Activated CD8-positive, alpha-beta memory T cell treated with anti-CD3 and anti-CD28 coated beads, Interleukin-2, amount 50 U/mL, for 48 hours (primary cell): ENCODE measurements around the gene SPAG6.
"Not testable (repeated sequence)": the region's sequence is repeated elsewhere in the genome, so short reads cannot be mapped to it uniquely, and the experiment has no call there.

Experiments used
- DNase-seq: peaks from one replicate; pipeline ENCODE4 v3.0.0-alpha.2; 2020

Gene SPAG6

GRCh38 chr10:22345301-22346095 lies at the start of gene SPAG6:
SPAG6 (plus strand) TSS chr10:22345496; CDS start chr10:22345612, 116 bp downstream.
- peak; percentile 81 for DNase-seq

- DNase-seq: no peak
Measured at GRCh38 chr10:22301193-22301592, 44.1 kb upstream of the SPAG6 start.

GRCh38 chr10:22303461-22303860 lies 41.8 kb upstream of the SPAG6 start:
- no peak for DNase-seq

DNA sequence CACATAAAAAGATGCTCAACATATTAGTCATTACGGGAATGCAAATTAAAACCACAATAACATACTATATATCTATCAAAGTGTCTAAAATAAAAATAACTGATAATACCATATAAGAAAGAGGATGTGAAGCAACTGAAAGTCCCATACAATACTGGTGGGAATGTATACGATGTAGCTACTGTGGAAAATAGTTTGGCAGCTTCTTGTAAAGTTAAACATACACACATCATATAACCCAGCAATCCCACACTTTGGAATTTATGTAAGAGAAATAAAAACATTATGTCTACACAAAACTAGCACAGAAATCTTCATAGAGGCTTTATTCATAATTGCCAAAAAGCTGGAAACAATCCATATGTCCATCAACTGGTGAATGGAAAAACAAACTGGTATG lies 39.6 kb upstream of the SPAG6 start:
- no peak for DNase-seq

DNA sequence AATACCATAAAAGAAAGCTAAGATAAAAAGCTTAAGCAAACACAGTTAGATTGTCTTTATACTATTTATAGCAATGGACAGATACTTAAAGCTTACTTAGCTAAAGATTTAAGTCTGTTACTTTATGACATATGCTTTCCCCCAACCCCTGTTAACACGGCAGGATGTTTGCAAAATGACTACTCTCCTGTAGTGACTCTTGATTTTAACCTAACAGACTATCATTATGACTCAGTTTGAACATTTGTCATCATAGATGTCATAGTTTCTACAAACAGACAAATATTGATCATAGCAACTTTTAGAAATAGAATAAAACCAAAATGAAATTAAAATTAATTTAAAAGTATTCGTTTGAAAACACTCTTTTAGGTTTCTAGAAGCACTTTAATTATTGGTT lies 36.9 kb upstream of the SPAG6 start:
- DNase-seq: no peak

GRCh38 chr10:22309180-22310000 lies 35.9 kb upstream of the SPAG6 start:
- DNase-seq: no peak

GRCh38 chr10:22310012-22310411 lies 35.3 kb upstream of the SPAG6 start:
- DNase-seq: not testable (repeated sequence)

DNA sequence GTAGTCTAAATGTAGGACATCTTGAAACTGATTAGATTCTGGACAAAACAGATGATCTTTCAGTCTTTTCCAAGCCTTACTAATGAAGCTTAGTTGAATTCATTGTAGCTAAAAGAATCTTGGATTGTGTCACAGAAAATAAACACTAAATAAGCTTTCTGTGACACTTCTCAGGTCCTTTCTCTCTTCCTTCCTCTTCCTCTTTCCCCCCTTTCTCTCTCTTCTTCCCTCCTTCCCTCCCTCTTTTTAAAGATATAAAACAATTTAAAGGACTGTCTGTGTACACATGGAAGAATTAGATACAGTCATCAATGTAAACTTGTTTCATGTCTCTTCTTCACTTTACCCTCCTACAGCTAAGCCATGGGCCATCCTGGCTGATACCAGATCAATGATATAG lies 34.4 kb upstream of the SPAG6 start:
- DNase-seq: no peak

DNA sequence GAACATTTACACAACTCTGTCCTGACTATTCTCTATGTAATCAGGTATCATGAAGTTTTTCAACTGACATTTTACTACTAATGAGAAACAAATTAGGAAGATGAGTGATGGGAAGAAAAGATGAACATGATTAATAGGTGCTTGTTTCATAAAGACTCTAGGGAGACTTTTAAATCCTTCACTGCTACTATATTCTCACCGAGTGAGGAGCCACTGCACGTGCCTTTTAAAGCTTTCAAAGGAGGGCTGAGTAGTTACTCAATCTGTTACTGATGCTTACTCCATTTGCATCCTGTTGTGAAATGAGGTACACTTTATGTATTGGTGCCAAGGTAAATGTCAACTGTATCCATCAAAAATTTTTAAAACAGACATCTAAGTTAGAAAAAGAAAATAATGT lies 30.4 kb upstream of the SPAG6 start:
- no peak for DNase-seq

GRCh38 chr10:22315455-22316285 lies 29.6 kb upstream of the SPAG6 start:
- no peak for DNase-seq

GRCh38 chr10:22316286-22317075 lies 28.8 kb upstream of the SPAG6 start, which contains the start of gene COMMD3:
COMMD3 (plus strand) TSS chr10:22316388; CDS start chr10:22316418, 30 bp downstream.
- peak; percentile 88 for DNase-seq

DNA sequence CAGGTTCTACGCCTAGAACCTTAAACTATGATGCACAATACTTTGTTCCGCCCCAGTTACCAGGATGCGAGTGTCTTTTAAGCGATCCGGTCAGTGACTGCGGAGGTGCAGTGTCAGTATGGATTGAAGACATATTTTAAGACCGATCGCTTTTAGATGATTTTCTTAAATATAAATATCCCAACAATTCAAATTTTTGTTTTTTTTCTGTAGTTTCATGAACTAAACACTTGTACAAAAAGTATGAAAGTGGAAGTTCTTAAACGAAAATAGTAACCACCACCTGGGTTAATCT lies 28.3 kb upstream of the SPAG6 start:
- DNase-seq: no peak

DNA sequence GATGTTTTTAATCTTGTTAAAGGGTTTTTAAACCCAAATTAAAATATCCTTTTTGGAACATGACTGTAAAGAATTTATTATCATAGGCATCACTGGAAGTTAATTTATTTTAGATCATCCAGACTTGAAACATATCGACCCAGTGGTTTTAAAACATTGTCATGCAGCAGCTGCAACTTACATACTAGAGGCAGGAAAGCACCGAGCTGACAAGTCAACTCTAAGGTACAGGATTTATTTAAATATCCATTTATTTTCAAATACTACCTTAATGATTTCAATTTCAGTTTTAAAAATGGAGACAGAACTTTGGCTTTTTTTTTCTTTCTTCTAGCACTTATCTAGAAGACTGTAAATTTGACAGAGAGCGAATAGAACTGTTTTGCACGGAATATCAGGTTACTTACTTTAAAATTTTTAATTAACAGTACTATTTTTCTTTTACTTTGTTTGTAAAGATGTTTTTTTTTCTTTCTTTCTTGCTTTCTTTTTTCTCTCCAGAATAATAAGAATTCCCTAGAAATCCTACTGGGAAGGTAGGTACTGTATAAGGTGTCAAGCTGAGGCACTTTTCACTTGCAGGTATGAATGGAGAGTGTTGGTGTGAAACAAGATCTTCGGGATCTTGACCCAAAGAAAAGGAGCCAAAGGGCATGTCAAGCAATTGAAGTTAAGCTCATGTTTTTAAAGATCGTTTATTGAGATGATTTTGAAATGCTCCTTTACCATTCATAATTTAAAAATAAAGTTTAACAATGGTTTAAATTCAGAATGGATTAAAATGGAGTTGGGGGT lies 27.3 kb upstream of the SPAG6 start:
- DNase-seq: no peak

GRCh38 chr10:22318772-22319171 lies 26.5 kb upstream of the SPAG6 start:
- DNase-seq: no peak

GRCh38 chr10:22319547-22319979 lies 25.7 kb upstream of the SPAG6 start:
- DNase-seq: no peak

GRCh38 chr10:22319980-22320558 lies 25.2 kb upstream of the SPAG6 start:
- no peak for DNase-seq

- peak; percentile 76 for DNase-seq
Measured at GRCh38 chr10:22320591-22321155, 24.6 kb upstream of the SPAG6 start, which contains the start of gene BMI1. BMI1 (plus strand) TSS chr10:22321099; CDS start chr10:22326450, 5,351 bp downstream.

- DNase-seq: peak; percentile 80
Measured at GRCh38 chr10:22321156-22321923, 24.0 kb upstream of the SPAG6 start.

GRCh38 chr10:22321924-22322640 lies 23.2 kb upstream of the SPAG6 start:
- peak; percentile 63 for DNase-seq
